HCT116 (cell line): ENCODE data around the gene ADAMTS15. TPM values are rescaled to one million over a fixed set of nuclear protein-coding genes. Genes with fewer than 3 reads are reported as not detected.

Experiments
- ATAC-seq: fragments of 200-7000 bp; cut with Tn5 transposase; 2 replicates; pipeline ENCODE4 v1.9.1; 2020; ENCODE audit warnings: mild to moderate bottlenecking, moderate library complexity
- BruUV-seq: library from RNA; stranded (reverse); fragments of 400-500 nt; replicated peaks from 2 replicates; lab custom pipeline; 2021; lab: Mats Ljungman, UMichigan
- CTCF ChIA-PET: fragments of 300-600 bp; sonication (Branson Sonifier 250); formaldehyde crosslinking; loops from one replicate; lab custom pipeline; 2021; ENCODE audit warnings: antibody characterized with exemption; lab: Charles Lee
- POLR2A ChIA-PET: fragments of 300-600, 350-600 bp; sonication (Branson Sonifier 250); formaldehyde crosslinking; loops from one replicate; lab custom pipeline; 2021; ENCODE audit warnings: antibody characterized with exemption; lab: Charles Lee
- RAD21 ChIA-PET, 2 experiments: fragments of 300-600 bp; sonication (Branson Sonifier 250); formaldehyde crosslinking; loops; one replicate each; lab custom pipeline; 2023; ENCODE audit warnings: low total read pairs in 2 of 2; ENCODE audit not compliant: uncharacterized antibody in 2 of 2, unreplicated experiment in 2 of 2, low non-redundant PET in 1 of 2; lab: Charles Lee
- DNase-seq: peaks from one replicate; pipeline ENCODE4 v3.0.0-alpha.2; 2010; ENCODE audit warnings: low read depth, low spot score
- H2AFZ ChIP-seq: fragments of 200-600 bp; shearing (Covaris generic), sonication (generic); 2 replicates; pipeline ENCODE4 v1.6.1; 2017; ENCODE audit warnings: low read depth, mixed run types, mixed read lengths, antibody characterized with exemption, low read length; ENCODE audit not compliant: poor library complexity, severe bottlenecking
- H3K27ac ChIP-seq: 2 replicates; pipeline ENCODE4 v1.5.1; 2012; ENCODE audit warnings: low read depth, low read length
- H3K27me3 ChIP-seq: fragments of 200-600 bp; sonication (generic); 2 replicates; pipeline ENCODE4 v1.6.1; 2016; ENCODE audit warnings: mixed run types, low read length, mixed read lengths; ENCODE audit not compliant: insufficient read depth
- H3K36me3 ChIP-seq, 2 experiments: fragments of 200-500 bp in 1 of 2; fragments of 200-600 bp in 1 of 2; sonication (Bioruptor generic) in 1 of 2; sonication (generic) in 1 of 2; 2 replicates each; pipeline versions ENCODE4 v1.5.1 to v1.6.1; 2014 to 2016; ENCODE audit warnings: low read length in 2 of 2, inconsistent platforms in 1 of 2, mixed read lengths in 1 of 2, mixed run types in 1 of 2; ENCODE audit not compliant: insufficient read depth in 2 of 2, control insufficient read depth in 1 of 2
- H3K4me1 ChIP-seq, 2 experiments: fragments of 200-600 bp in 1 of 2; sonication (generic) in 1 of 2; 2 replicates each; pipeline versions ENCODE4 v1.5.1 to v1.6.1; 2012 to 2017; ENCODE audit warnings: low read length in 2 of 2, inconsistent platforms in 1 of 2, mild to moderate bottlenecking in 1 of 2, mixed read lengths in 1 of 2, mixed run types in 1 of 2, moderate library complexity in 1 of 2; ENCODE audit not compliant: insufficient read depth in 2 of 2, control insufficient read depth in 1 of 2
- H3K4me2 ChIP-seq: fragments of 200-600 bp; sonication (generic); 2 replicates; pipeline ENCODE4 v1.6.1; 2017; ENCODE audit warnings: mixed run types, low read length, mixed read lengths
- H3K4me3 ChIP-seq, 2 experiments: fragments of 200-600 bp in 1 of 2; sonication (generic) in 1 of 2; replicated peaks in 1 of 2; 2 replicates each; pipeline ENCODE4 v1.5.1; 2011 to 2016; ENCODE audit warnings: low read length in 2 of 2, control low read depth in 1 of 2, low read depth in 1 of 2, mild to moderate bottlenecking in 1 of 2, mixed read lengths in 1 of 2, mixed run types in 1 of 2
- H3K79me2 ChIP-seq: fragments of 200-600 bp; sonication (generic); 2 replicates; pipeline ENCODE4 v1.6.1; 2017; ENCODE audit warnings: mild to moderate bottlenecking, mixed run types, low read length, moderate library complexity, mixed read lengths; ENCODE audit not compliant: insufficient read depth
- H3K9ac ChIP-seq: fragments of 200-600 bp; sonication (generic); 2 replicates; pipeline ENCODE4 v1.6.1; 2016; ENCODE audit warnings: low read length, mixed read lengths
- H3K9me2 ChIP-seq: fragments of 200-600 bp; sonication (generic), shearing (Covaris generic); 2 replicates; pipeline ENCODE4 v1.6.1; 2017; ENCODE audit warnings: mixed run types, mild to moderate bottlenecking, moderate library complexity; ENCODE audit not compliant: insufficient read depth
- H3K9me3 ChIP-seq, 2 experiments: fragments of 200-500 bp in 1 of 2; fragments of 200-600 bp in 1 of 2; sonication (Bioruptor generic) in 1 of 2; sonication (generic) in 1 of 2; 2 replicates each; pipeline ENCODE4 v1.6.1; 2014 to 2017; ENCODE audit warnings: low read length in 2 of 2, mixed read lengths in 2 of 2, inconsistent platforms in 1 of 2, low read depth in 1 of 2, mild to moderate bottlenecking in 1 of 2, mixed run types in 1 of 2, moderate library complexity in 1 of 2; ENCODE audit not compliant: control insufficient read depth in 1 of 2, insufficient read depth in 1 of 2
- H4K20me1 ChIP-seq: fragments of 200-600 bp; sonication (generic), shearing (Covaris generic); 2 replicates; pipeline ENCODE4 v1.6.1; 2017; ENCODE audit warnings: mixed run types, mild to moderate bottlenecking, moderate library complexity; ENCODE audit not compliant: insufficient read depth
- CBX3 ChIP-seq: IDR thresholded peaks from 2 replicates; pipeline ENCODE4 v1.6.1; 2012; ENCODE audit warnings: low read depth
- CEBPB ChIP-seq: IDR thresholded peaks from 2 replicates; pipeline ENCODE4 v1.6.1; 2012; ENCODE audit warnings: low read depth
- ELF1 ChIP-seq: IDR thresholded peaks from 2 replicates; pipeline ENCODE4 v1.6.1; 2012; ENCODE audit warnings: low read depth, borderline replicate concordance
- POLR2A ChIP-seq: IDR thresholded peaks from 2 replicates; pipeline ENCODE4 v1.7.0; 2011; ENCODE audit warnings: borderline replicate concordance; ENCODE audit not compliant: insufficient read depth, insufficient read length; ENCODE audit errors: extremely low read depth
- POLR2AphosphoS5 ChIP-seq: IDR thresholded peaks from 2 replicates; pipeline ENCODE4 v1.6.1; 2011; ENCODE audit warnings: mild to moderate bottlenecking, low read depth, low read length, moderate library complexity
- RAD21 ChIP-seq: IDR thresholded peaks from 2 replicates; pipeline ENCODE4 v1.6.1; 2012; ENCODE audit warnings: low read depth, mild to moderate bottlenecking
- SRF ChIP-seq: IDR thresholded peaks from 2 replicates; pipeline ENCODE4 v1.6.1; 2012; ENCODE audit warnings: low read depth
- TCF7L2 ChIP-seq: IDR thresholded peaks from 2 replicates; pipeline ENCODE4 v1.7.0; 2011; ENCODE audit warnings: borderline replicate concordance, inconsistent platforms; ENCODE audit not compliant: insufficient read depth, insufficient read length; ENCODE audit errors: extremely low read depth
- YY1 ChIP-seq: IDR thresholded peaks from 2 replicates; pipeline ENCODE4 v1.6.1; 2011; ENCODE audit warnings: low read length, low read depth, moderate library complexity, mild to moderate bottlenecking; ENCODE audit not compliant: insufficient replicate concordance; ENCODE audit errors: extremely low read depth
- intact Hi-C: fragments of 100-400 bp; cut with micrococcal nuclease; formaldehyde crosslinking; loops from 2 replicates; pipeline ENCODE4 v1.10.0; 2022
- total RNA-seq: library from RNA; stranded (reverse); gene quantifications from one replicate; pipeline ENCODE4 v1.2.1, GENCODE V29; 2021; ENCODE audit not compliant: unreplicated experiment
- TF ChIP-seq, protein P1 (sequence below): IDR thresholded peaks from 2 replicates; pipeline ENCODE4 v1.6.1; 2012
- TF ChIP-seq, protein P2 (sequence below), 3 experiments: fragments of 200-600 bp in 1 of 3; sonication (generic) in 1 of 3; IDR thresholded peaks in 2 of 3; conservative IDR thresholded peaks in 1 of 3; 2 replicates each; pipeline ENCODE4 v1.5.1; 2012 to 2017; ENCODE audit warnings: low read depth in 2 of 3, low read length in 2 of 3, antibody characterized with exemption in 1 of 3, borderline replicate concordance in 1 of 3, control low read depth in 1 of 3, mild to moderate bottlenecking in 1 of 3, mixed read lengths in 1 of 3, mixed run types in 1 of 3, moderate library complexity in 1 of 3; ENCODE audit not compliant: insufficient read depth in 1 of 3

Gene ADAMTS15
- total RNA-seq, 1 experiment from 2014 or later = 0.44 TPM

DNA sequence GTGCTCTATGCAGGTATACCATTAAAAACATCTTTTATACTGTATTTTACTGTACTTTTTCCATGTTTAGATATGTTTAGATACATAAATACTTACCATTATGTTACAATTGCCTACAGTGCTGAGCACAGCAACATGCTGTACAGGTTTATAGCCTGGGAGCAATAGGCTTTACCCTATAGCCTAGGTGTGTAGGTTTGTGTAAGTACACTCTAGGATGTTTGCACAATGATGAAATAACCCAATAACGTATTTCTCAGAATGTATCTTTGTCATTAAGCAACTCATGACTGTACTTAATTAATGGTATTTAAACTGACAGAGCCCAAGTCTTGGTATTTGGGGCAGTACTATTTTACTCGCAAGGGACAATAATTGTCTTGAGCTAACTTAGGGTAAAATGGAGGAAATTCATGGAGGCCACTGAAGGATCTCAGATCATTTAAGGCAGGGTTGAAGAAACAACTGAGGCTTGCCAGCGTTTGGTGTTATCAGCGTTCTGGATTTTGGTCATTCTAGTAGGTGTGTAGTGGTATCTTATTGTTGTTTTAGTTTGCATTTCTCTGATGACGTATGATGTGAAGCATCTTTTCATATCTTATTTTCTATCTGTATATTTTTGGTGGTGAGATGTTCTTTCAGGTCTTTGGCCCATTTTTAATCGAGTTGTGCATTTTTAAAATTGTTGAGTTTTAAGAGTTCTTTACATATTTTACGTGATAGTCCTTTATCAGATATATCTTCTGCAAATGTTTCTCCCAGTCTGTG lies 42.4 kb downstream of the ADAMTS15 start:
- BruUV-seq = no TSS peak
- H3K27ac ChIP-seq = no peak overlapping the region
- POLR2A ChIA-PET = no interaction called here
- no peaks in the 10 kb centered on the region for H3K9me2 ChIP-seq
- DNase-seq (no peak), ATAC-seq (no peak)
- H2AFZ ChIP-seq = no peak overlapping the region
- no peaks in the 10 kb centered on the region for H3K79me2 ChIP-seq
- intact Hi-C loops = no loop called here
- no peak overlapping the region for H3K9ac ChIP-seq
- RAD21 ChIA-PET = no interaction called here
- H3K27me3 ChIP-seq = peaks cover 7% of the 10 kb centered on the region
- H3K4me2 ChIP-seq = no peak overlapping the region
- H4K20me1 ChIP-seq = no peaks in the 10 kb centered on the region
- H3K4me1 ChIP-seq = no peaks in the 10 kb centered on the region
- TF ChIP-seq TCF7L2 = no peak
- TF ChIP-seq, protein P1, sequence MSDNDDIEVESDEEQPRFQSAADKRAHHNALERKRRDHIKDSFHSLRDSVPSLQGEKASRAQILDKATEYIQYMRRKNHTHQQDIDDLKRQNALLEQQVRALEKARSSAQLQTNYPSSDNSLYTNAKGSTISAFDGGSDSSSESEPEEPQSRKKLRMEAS = no peak
- TF ChIP-seq CEBPB = no peak
- TF ChIP-seq, protein P2, sequence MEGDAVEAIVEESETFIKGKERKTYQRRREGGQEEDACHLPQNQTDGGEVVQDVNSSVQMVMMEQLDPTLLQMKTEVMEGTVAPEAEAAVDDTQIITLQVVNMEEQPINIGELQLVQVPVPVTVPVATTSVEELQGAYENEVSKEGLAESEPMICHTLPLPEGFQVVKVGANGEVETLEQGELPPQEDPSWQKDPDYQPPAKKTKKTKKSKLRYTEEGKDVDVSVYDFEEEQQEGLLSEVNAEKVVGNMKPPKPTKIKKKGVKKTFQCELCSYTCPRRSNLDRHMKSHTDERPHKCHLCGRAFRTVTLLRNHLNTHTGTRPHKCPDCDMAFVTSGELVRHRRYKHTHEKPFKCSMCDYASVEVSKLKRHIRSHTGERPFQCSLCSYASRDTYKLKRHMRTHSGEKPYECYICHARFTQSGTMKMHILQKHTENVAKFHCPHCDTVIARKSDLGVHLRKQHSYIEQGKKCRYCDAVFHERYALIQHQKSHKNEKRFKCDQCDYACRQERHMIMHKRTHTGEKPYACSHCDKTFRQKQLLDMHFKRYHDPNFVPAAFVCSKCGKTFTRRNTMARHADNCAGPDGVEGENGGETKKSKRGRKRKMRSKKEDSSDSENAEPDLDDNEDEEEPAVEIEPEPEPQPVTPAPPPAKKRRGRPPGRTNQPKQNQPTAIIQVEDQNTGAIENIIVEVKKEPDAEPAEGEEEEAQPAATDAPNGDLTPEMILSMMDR (IDR thresholded peaks at IDR 0.05 in 2 of 3, conservative IDR thresholded peaks at IDR 0.05 in 1 of 3; ENCODE audit: borderline replicate concordance in 1 of 3, insufficient read depth in 1 of 3, low read depth in 2 of 3, low read length in 2 of 3) = no peak
- no peak for TF ChIP-seq POLR2A
- no peak for TF ChIP-seq POLR2AphosphoS5
- no peak for TF ChIP-seq SRF
- TF ChIP-seq YY1 = no peak
- no peak for TF ChIP-seq CBX3
- TF ChIP-seq ELF1 = no peak
- TF ChIP-seq RAD21 = no peak
- CTCF ChIA-PET = no interaction called here
- H3K36me3 ChIP-seq = no peaks in the 10 kb centered on the region
- H3K4me3 ChIP-seq = no peak overlapping the region
- no peaks in the 10 kb centered on the region for H3K9me3 ChIP-seq
